Gastrocnemius medialis (tissue), 4 donors: ENCODE measurements around the gene ADGRG1. TPM values are rescaled to one million over a fixed set of nuclear protein-coding genes. Genes with fewer than 3 reads are reported as not detected.

Source experiments
- ATAC-seq, 2 donors: fragments of 150-250 bp; one replicate each; pipeline ENCODE4 v1.9.1; 2016
- DNase-seq, 2 donors: peaks; one replicate each; pipeline ENCODE4 v3.0.0-alpha.2; 2019
- H3K27ac ChIP-seq, 4 donors: fragments of 200-600 bp; sonication (generic); 1 replicate in 1 of 4; 2 replicates in 3 of 4; pipeline ENCODE4 v1.5.1; 2016 to 2018; ENCODE audit warnings: mild to moderate bottlenecking in 2 of 4, moderate library complexity in 1 of 4
- H3K27me3 ChIP-seq, 3 donors: fragments of 200-600 bp; sonication (generic) in 2 of 3; 1 replicate in 1 of 3; 2 replicates in 2 of 3; pipeline versions ENCODE4 v1.5.1 to v1.6.0; 2016 to 2019; ENCODE audit warnings: mild to moderate bottlenecking in 1 of 3, moderate library complexity in 1 of 3
- H3K36me3 ChIP-seq, 2 donors: fragments of 200-600 bp; sonication (generic) in 1 of 2; one replicate each; pipeline ENCODE4 v1.5.1; 2017 to 2018
- H3K4me1 ChIP-seq, 2 donors: fragments of 200-600 bp; sonication (generic) in 1 of 2; one replicate each; pipeline ENCODE4 v1.5.1; 2016 to 2017; ENCODE audit warnings: mild to moderate bottlenecking in 2 of 2
- H3K4me3 ChIP-seq, 4 donors: fragments of 200-600 bp; sonication (generic) in 3 of 4; 1 replicate in 1 of 4; 2 replicates in 3 of 4; pipeline ENCODE4 v1.5.1; 2016 to 2019; ENCODE audit warnings: mild to moderate bottlenecking in 2 of 4
- H3K9me3 ChIP-seq, 3 donors: fragments of 200-600 bp; sonication (generic) in 2 of 3; 1 replicate in 1 of 3; 2 replicates in 2 of 3; pipeline ENCODE4 v1.5.1; 2016 to 2019
- CTCF ChIP-seq, 5 experiments: fragments of 450-650 bp in 3 of 5; fragments of 200-600 bp in 2 of 5; sonication (generic) in 2 of 5; IDR thresholded peaks in 4 of 5; conservative IDR thresholded peaks in 1 of 5; 1 replicate in 4 of 5; 2 replicates in 1 of 5; pipeline ENCODE4 v1.5.1; 2016 to 2019; ENCODE audit warnings: antibody characterized with exemption in 5 of 5, mild to moderate bottlenecking in 3 of 5, moderate library complexity in 3 of 5
- POLR2A ChIP-seq, 2 donors: fragments of 450-650 bp; IDR thresholded peaks; one replicate each; pipeline ENCODE4 v1.6.1; 2017; ENCODE audit warnings: antibody characterized with exemption in 2 of 2, mild to moderate bottlenecking in 2 of 2, moderate library complexity in 2 of 2
- in situ Hi-C, 4 donors: fragments of 200-750 bp; cut with MboI; loops; one replicate each; pipeline versions ENCODE4 v1.15.0 to v1.8.0; 2017; ENCODE audit warnings: low sequenced_read_pairs in 4 of 4
- intact Hi-C: fragments of 100-400 bp; cut with DNase I; formaldehyde crosslinking; loops from one replicate; pipeline ENCODE4 v1.15.1; 2023; ENCODE audit warnings: low total_unique reads
- total RNA-seq, 4 donors: library from RNA; depleted of rRNA; stranded (reverse); fragments of >200 nt; gene quantifications; one replicate each; pipeline versions ENCODE4 v1.1.0 to v1.2.3, GENCODE V29; 2016

The ADGRG1 gene
- total RNA-seq, 4 donors from 2014 or later = 9.8 to 14.6 (median 13.3) TPM

- ATAC-seq = no peak
- no peaks in the 10 kb centered on the region for H3K9me3 ChIP-seq
- H3K36me3 ChIP-seq = no peaks in the 10 kb centered on the region
- TF ChIP-seq POLR2A (IDR thresholded peaks at IDR 0.05) (no peak), CTCF (IDR thresholded peaks at IDR 0.05 in 4 of 5, conservative IDR thresholded peaks at IDR 0.05 in 1 of 5) (no peak)
- peaks cover 0 to 3% of the 10 kb centered on the region in 2 donors for H3K4me1 ChIP-seq
- DNase-seq = no peak
- no peak overlapping the region for H3K27ac ChIP-seq
- intact Hi-C loops (no loop called here), in situ Hi-C loops (no loop called here)
- H3K4me3 ChIP-seq = no peak overlapping the region
- no peaks in the 10 kb centered on the region for H3K27me3 ChIP-seq
Measured at GRCh38 chr16:57618296-57619132, 9.9 kb upstream of the ADGRG1 start.

GRCh38 chr16:57619133-57619605 lies 9.3 kb upstream of the ADGRG1 start:
- no peaks in the 10 kb centered on the region for H3K9me3 ChIP-seq
- ATAC-seq (no peak), DNase-seq (no peak)
- no peak overlapping the region for H3K27ac ChIP-seq
- TF ChIP-seq POLR2A (IDR thresholded peaks at IDR 0.05) (no peak), CTCF (IDR thresholded peaks at IDR 0.05 in 4 of 5, conservative IDR thresholded peaks at IDR 0.05 in 1 of 5) (no peak)
- in situ Hi-C loops (no loop called here), intact Hi-C loops (no loop called here)
- no peaks in the 10 kb centered on the region for H3K36me3 ChIP-seq
- no peak overlapping the region for H3K4me3 ChIP-seq
- H3K4me1 ChIP-seq = peaks cover 0 to 3% of the 10 kb centered on the region in 2 donors
- H3K27me3 ChIP-seq = no peaks in the 10 kb centered on the region

GRCh38 chr16:57619606-57620334 lies 8.7 kb upstream of the ADGRG1 start:
- TF ChIP-seq CTCF (IDR thresholded peaks at IDR 0.05 in 4 of 5, conservative IDR thresholded peaks at IDR 0.05 in 1 of 5) (no peak), POLR2A (IDR thresholded peaks at IDR 0.05) (no peak)
- Histone ChIP-seq H3K9me3 (no peaks in the 10 kb centered on the region), H3K36me3 (no peaks in the 10 kb centered on the region), H3K27me3 (no peaks in the 10 kb centered on the region), H3K4me1 (peaks cover 0 to 3% of the 10 kb centered on the region in 2 donors), H3K27ac (no peak overlapping the region), H3K4me3 (no peak overlapping the region)
- DNase-seq (no peak), ATAC-seq (no peak)
- in situ Hi-C loops = no loop called here
- intact Hi-C loops = no loop called here

- H3K27ac ChIP-seq = no peak overlapping the region
- no peaks in the 10 kb centered on the region for H3K27me3 ChIP-seq
- H3K36me3 ChIP-seq = no peaks in the 10 kb centered on the region
- H3K4me3 ChIP-seq = no peak overlapping the region
- peaks cover 0 to 3% of the 10 kb centered on the region in 2 donors for H3K4me1 ChIP-seq
- no peak for ATAC-seq
- in situ Hi-C loops = no loop called here
- no peak for TF ChIP-seq CTCF (IDR thresholded peaks at IDR 0.05 in 4 of 5, conservative IDR thresholded peaks at IDR 0.05 in 1 of 5)
- TF ChIP-seq POLR2A (IDR thresholded peaks at IDR 0.05) = no peak
- H3K9me3 ChIP-seq = no peaks in the 10 kb centered on the region
- no peak for DNase-seq
- intact Hi-C loops = no loop called here
Measured at GRCh38 chr16:57620335-57621231, 7.8 kb upstream of the ADGRG1 start.
